ENCODE data around the gene AK1. TPM values are rescaled to one million over a fixed set of nuclear protein-coding genes. Genes with fewer than 3 reads are reported as not detected.

The AK1 gene
- total and polyA plus RNA-seq, 2 of the 8 experiments (the other 6 are each of a cell fraction or from before 2014, with no cell fraction given) = 37.9 to 39.2 TPM

GRCh38 chr9:127837346-127837745, 40.1 kb downstream of the AK1 start:
- Histone ChIP-seq H3K9me3 (ENCODE audit: insufficient read depth in 2 of 2, low read depth in 1 of 2, low read length in 1 of 2) (no peaks in the 10 kb centered on the region), H3K4me2 (ENCODE audit: insufficient read depth in 1 of 2, low read depth in 2 of 2, low read length in 2 of 2) (no peak overlapping the region), H2AFZ (ENCODE audit: low read length) (no peak overlapping the region), H3K27me3 (replicated peaks in 1 of 4; ENCODE audit: control insufficient read depth in 3 of 4, extremely low read depth in 1 of 4, insufficient read depth in 3 of 4, low read length in 3 of 4) (no peaks in the 10 kb centered on the region), H3K4ac (replicated peaks; ENCODE audit: insufficient read length, low read depth, low read length) (no peak overlapping the region), H2BK20ac (ENCODE audit: low read length) (no peak overlapping the region), H4K8ac (ENCODE audit: extremely low read depth, insufficient read depth, low read length) (no peak overlapping the region), H3K79me2 (ENCODE audit: control insufficient read depth in 1 of 2, insufficient read depth in 2 of 2, low read length in 2 of 2) (no peaks in the 10 kb centered on the region), H3K56ac (replicated peaks; ENCODE audit: insufficient read length, low read depth, low read length) (no peak overlapping the region), H3K27ac (ENCODE audit: low read depth, low read length) (no peak overlapping the region), H3K23ac (ENCODE audit: insufficient read length) (no peak overlapping the region), H2BK15ac (ENCODE audit: low read length) (no peak overlapping the region), H4K5ac (ENCODE audit: insufficient read length, low read depth, low read length) (no peak overlapping the region), H4K20me1 (replicated peaks in 1 of 2; ENCODE audit: control insufficient read depth in 1 of 2, insufficient read depth in 2 of 2, low read length in 2 of 2) (no peaks in the 10 kb centered on the region), H2BK12ac (ENCODE audit: low read depth, low read length) (no peak overlapping the region), H3K79me1 (ENCODE audit: low read depth, low read length) (no peaks in the 10 kb centered on the region), H3K23me2 (ENCODE audit: low read depth, low read length) (no peaks in the 10 kb centered on the region), H3K4me1 (replicated peaks in 1 of 4; ENCODE audit: control insufficient read depth in 3 of 4, insufficient read depth in 4 of 4, low read length in 3 of 4) (peaks cover 0 to 4% (median 0%) of the 10 kb centered on the region in 4 experiments; a peak in 2 of 7 replicates), H4K91ac (replicated peaks; ENCODE audit: insufficient read length, low read length) (no peak overlapping the region), H3K4me3 (ENCODE audit: extremely low read depth in 1 of 4, insufficient read depth in 2 of 4, low read depth in 3 of 4, low read length in 4 of 4) (no peak overlapping the region), H3K36me3 (ENCODE audit: control insufficient read depth in 2 of 4, insufficient read depth in 4 of 4, low read length in 3 of 4) (no peaks in the 10 kb centered on the region), H2BK5ac (ENCODE audit: low read depth, low read length) (no peak overlapping the region), H3K14ac (ENCODE audit: insufficient read length) (no peak overlapping the region), H2AK5ac (ENCODE audit: low read depth, low read length) (no peak overlapping the region), H3K9ac (replicated peaks in 1 of 4; ENCODE audit: extremely low read depth in 1 of 4, low read depth in 3 of 4, low read length in 3 of 4) (no peak overlapping the region), H2BK120ac (replicated peaks; ENCODE audit: low read depth, low read length) (no peak overlapping the region), H3K18ac (ENCODE audit: extremely low read depth, low read length) (no peak overlapping the region)
- no peak for FAIRE-seq
- CTCF ChIA-PET (ENCODE audit: partially characterized antibody) = interaction anchor here (0.7 to 7.9 kb wide), 14 partner anchors 11 to 248 kb away, joined by 3 to 51 read pairs (median 4); partner anchors contain the start of genes ENG and TOR2A
- 89% methylated on average over 4 of the region's 4 CpGs; no CpG with 5 or more reads in 1 of the 2 experiments for WGBS, 2 experiments (ENCODE audit: extremely low coverage in 1 of 2, insufficient coverage in 1 of 2, insufficient read length in 1 of 2, insufficient replicate concordance in 2 of 2, low coverage in 1 of 2, low lambda C conversion rate in 2 of 2, missing lambda C conversion rate in 1 of 2)
- POLR2A ChIA-PET (ENCODE audit: partially characterized antibody) = interaction anchor here (1.0 to 1.1 kb wide), 2 partner anchors 12 to 48 kb away, joined by 3 read pairs; no protein-coding TSS in a partner anchor
- TF ChIP-seq POLR2AphosphoS5 (IDR thresholded peaks at IDR 0.05; ENCODE audit: low read depth, low read length) (no peak), EGR1 (IDR thresholded peaks at IDR 0.05; ENCODE audit: borderline replicate concordance, low read depth, low read length) (no peak), TCF12 (IDR thresholded peaks at IDR 0.05; ENCODE audit: low read depth, low read length) (no peak), ATF3 (IDR thresholded peaks at IDR 0.05; ENCODE audit: insufficient read depth, low read depth, low read length) (no peak), SP1 (IDR thresholded peaks at IDR 0.05; ENCODE audit: low read depth, low read length) (no peak), SIX5 (IDR thresholded peaks at IDR 0.05; ENCODE audit: low read depth, low read length) (no peak), TAF1 (IDR thresholded peaks at IDR 0.05; ENCODE audit: low read depth, low read length) (no peak), SAP30 (IDR thresholded peaks at IDR 0.05; ENCODE audit: insufficient read depth, insufficient replicate concordance, low read length) (no peak), SUZ12 (IDR thresholded peaks at IDR 0.05; ENCODE audit: low read length) (no peak), CBX8 (IDR thresholded peaks at IDR 0.05; ENCODE audit: borderline replicate concordance, low read depth, low read length) (no peak), SRF (IDR thresholded peaks at IDR 0.05; ENCODE audit: low read depth, low read length) (no peak), TAF7 (optimal IDR thresholded peaks at IDR 0.05; ENCODE audit: borderline replicate concordance, low read depth, low read length) (no peak)
- no peak for DNase-seq (ENCODE audit: low read depth in 1 of 2, low spot score in 2 of 2)

Data from H1 (cell line).